ENCODE measurements around the gene FRG2B.
"Not testable (repeated sequence)": the region's sequence is repeated elsewhere in the genome, so short reads cannot be mapped to it uniquely, and the experiment has no call there.

The FRG2B gene

DNA sequence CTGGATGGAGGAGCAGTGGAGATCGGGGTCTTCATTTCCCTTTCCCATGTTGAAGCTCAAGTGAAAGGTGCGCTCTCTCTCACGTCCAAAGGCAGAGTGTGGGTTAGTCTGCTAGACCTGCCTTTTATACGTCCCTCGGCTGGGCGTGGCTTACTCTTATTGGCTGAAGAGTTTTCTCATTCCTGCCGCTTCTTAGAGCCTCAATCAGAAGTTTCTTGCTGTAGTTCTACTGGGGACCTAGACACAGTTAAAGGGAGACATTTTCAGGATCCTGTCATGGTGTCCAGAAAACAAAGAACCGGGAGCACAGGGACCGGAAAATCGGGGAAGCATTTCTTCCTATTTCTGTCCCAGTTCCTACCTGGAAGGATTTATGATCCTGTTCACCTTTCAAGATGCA, at the start of gene FRG2B:
FRG2B (minus strand) TSS at position 101 of the 400 bp plus-strand sequence; CDS start at position 48, 53 bp downstream.
- in situ Hi-C loops (cut with MboI; ENCODE audit: low pct_unique_long_range_greater_than_20kb, low sequenced_read_pairs); DNase-seq: not testable (repeated sequence)

DNA sequence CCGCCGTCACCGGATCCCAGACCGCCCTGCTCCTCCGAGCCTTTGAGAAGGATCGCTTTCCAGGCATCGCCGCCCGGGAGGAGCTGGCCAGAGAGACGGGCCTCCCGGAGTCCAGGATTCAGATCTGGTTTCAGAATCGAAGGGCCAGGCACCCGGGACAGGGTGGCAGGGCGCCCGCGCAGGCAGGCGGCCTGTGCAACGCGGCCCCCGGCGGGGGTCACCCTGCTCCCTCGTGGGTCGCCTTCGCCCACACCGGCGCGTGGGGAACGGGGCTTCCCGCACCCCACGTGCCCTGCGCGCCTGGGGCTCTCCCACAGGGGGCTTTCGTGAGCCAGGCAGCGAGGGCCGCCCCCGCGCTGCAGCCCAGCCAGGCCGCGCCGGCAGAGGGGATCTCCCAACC, 40.9 kb upstream of the FRG2B start:
- in situ Hi-C loops (cut with MboI; ENCODE audit: low pct_unique_long_range_greater_than_20kb, low sequenced_read_pairs); DNase-seq: not testable (repeated sequence)

- in situ Hi-C loops (cut with MboI; ENCODE audit: low pct_unique_long_range_greater_than_20kb, low sequenced_read_pairs); DNase-seq: not testable (repeated sequence)
Measured at GRCh38 chr10:133663544-133664160, 37.1 kb upstream of the FRG2B start.

DNA sequence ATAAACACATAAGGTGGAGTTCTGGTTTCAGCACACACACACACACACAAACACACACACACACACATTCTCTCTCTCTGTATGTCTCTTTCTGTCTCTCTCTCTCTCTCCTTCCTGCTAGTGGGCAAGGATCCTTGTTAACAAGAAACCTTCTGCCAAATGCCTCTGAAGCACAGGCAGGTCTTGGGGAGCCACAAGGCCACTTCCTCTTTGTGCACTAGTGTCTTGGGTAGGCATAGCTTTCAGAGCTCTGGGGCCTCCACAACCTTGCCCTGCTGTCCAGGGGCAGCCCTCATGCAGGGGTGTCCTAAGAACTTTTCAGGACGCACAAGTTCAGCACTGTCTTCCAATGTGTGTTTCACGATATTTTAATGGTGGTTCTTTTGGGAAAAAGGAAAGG, 34.5 kb upstream of the FRG2B start:
- in situ Hi-C loops (cut with MboI; ENCODE audit: low pct_unique_long_range_greater_than_20kb, low sequenced_read_pairs): not testable (repeated sequence)
- DNase-seq: peak; percentile 52

DNA sequence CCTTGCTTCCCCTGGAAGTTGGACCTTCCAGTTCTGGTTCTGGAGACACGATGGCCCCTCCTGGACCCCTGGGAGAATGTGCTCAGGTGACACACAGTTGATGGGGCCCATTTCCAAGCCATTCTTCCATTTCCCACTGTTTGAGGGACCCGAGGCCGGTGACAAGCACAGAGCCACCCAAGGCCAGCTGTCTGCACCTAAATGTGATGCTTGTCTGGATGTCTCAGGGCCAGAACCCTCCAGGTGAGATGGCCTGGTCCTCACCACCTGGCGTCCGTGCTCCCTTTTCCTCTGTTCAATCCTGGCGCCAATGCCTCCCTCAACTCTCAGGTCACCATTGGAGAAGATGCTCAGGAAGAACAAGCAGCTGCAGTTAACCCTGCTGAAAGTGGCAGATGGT, 33.9 kb upstream of the FRG2B start:
- DNase-seq; in situ Hi-C loops (cut with MboI; ENCODE audit: low pct_unique_long_range_greater_than_20kb, low sequenced_read_pairs): not testable (repeated sequence)

- in situ Hi-C loops (cut with MboI; ENCODE audit: low pct_unique_long_range_greater_than_20kb, low sequenced_read_pairs); DNase-seq: not testable (repeated sequence)
Measured at GRCh38 chr10:133657276-133657675, 30.7 kb upstream of the FRG2B start.

- DNase-seq; in situ Hi-C loops (cut with MboI; ENCODE audit: low pct_unique_long_range_greater_than_20kb, low sequenced_read_pairs): not testable (repeated sequence)
Measured at GRCh38 chr10:133648872-133649455, 22.4 kb upstream of the FRG2B start.

GRCh38 chr10:133647075-133647748, 20.6 kb upstream of the FRG2B start:
- in situ Hi-C loops (cut with MboI; ENCODE audit: low pct_unique_long_range_greater_than_20kb, low sequenced_read_pairs); DNase-seq: not testable (repeated sequence)

DNA sequence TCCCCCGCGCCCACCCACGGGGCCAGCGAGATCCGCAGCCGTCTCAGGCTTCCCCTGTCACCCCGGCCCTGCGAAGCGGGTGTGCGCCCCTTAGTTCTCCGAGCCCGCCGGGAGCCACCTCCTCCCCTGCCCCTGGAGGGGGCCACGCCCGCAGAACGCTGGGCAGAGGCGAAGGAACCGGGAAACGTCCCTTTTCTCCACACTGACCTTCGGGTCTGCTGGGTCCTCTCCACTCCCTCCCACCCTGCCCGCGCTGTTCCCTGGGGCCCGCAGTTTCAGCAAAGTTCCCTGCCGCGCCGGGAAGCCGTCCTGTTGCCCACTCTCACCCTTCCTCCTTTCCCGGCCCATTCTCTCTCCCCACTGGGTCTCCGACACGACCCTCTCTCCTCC, 11.2 kb upstream of the FRG2B start:
- DNase-seq; in situ Hi-C loops (cut with MboI; ENCODE audit: low pct_unique_long_range_greater_than_20kb, low sequenced_read_pairs): not testable (repeated sequence)

- in situ Hi-C loops (cut with MboI; ENCODE audit: low pct_unique_long_range_greater_than_20kb, low sequenced_read_pairs); DNase-seq: not testable (repeated sequence)
Measured at GRCh38 chr10:133637202-133637845, 10.7 kb upstream of the FRG2B start.

DNA sequence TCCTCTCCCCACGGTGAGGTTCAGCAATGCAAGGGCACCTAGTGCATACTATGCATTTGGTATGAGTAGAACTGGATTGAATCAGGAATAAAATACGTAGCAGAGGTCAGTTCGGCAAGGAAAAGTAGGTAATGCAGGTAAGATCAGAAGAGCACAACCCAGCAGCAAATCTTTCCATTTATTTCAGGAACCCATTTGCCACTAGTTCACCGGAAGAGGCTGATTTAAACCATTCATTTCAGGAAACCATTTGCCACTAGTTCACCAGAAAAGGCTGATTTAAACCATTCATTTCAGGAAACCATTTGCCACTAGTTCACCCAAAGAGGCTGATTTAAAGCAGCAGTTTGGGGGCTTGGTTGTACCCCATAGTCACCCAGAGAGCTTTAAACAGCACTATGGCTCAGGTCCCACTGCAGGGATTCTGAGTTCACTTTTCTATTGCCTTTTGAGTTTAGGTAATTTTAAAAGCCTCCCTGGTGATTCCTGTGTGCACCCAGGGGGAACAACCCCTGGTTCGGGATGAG, 4.2 kb upstream of the FRG2B start:
- DNase-seq; in situ Hi-C loops (cut with MboI; ENCODE audit: low pct_unique_long_range_greater_than_20kb, low sequenced_read_pairs): not testable (repeated sequence)

GRCh38 chr10:133622544-133622943, 4.1 kb downstream of the FRG2B start:
- in situ Hi-C loops (cut with MboI; ENCODE audit: low pct_unique_long_range_greater_than_20kb, low sequenced_read_pairs); DNase-seq: not testable (repeated sequence)

DNA sequence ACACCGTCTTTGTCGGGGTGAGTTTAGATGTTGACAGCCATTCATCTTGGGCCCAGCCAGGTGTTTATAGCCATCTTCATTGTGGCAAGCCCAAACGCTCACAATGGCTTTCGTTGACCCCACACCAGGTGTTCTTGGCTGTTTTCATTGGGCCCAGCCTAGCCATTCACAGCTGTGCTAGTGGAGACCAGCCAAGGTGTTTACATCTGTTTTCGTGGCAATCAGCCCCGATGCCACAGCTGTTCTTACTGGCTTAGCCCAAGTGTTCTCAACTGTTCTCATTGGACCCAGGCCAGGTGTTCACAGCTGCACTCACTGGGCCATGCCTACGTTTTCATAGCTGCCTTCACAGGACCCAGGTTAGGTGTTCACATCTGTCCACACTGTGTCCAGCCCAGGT, 7.7 kb downstream of the FRG2B start:
- in situ Hi-C loops (cut with MboI; ENCODE audit: low pct_unique_long_range_greater_than_20kb, low sequenced_read_pairs): no loop called here

GRCh38 chr10:133617196-133617595, 9.4 kb downstream of the FRG2B start:
- DNase-seq: no peak
- in situ Hi-C loops (cut with MboI; ENCODE audit: low pct_unique_long_range_greater_than_20kb, low sequenced_read_pairs): no loop called here

More for the DNA sequence above, 7.7 kb downstream of the FRG2B start:
- no peak for DNase-seq

- in situ Hi-C loops (cut with MboI; ENCODE audit: low pct_unique_long_range_greater_than_20kb, low sequenced_read_pairs): no loop called here
- no peak for DNase-seq
Measured at GRCh38 chr10:133616371-133617130, 10.0 kb downstream of the FRG2B start.

DNA sequence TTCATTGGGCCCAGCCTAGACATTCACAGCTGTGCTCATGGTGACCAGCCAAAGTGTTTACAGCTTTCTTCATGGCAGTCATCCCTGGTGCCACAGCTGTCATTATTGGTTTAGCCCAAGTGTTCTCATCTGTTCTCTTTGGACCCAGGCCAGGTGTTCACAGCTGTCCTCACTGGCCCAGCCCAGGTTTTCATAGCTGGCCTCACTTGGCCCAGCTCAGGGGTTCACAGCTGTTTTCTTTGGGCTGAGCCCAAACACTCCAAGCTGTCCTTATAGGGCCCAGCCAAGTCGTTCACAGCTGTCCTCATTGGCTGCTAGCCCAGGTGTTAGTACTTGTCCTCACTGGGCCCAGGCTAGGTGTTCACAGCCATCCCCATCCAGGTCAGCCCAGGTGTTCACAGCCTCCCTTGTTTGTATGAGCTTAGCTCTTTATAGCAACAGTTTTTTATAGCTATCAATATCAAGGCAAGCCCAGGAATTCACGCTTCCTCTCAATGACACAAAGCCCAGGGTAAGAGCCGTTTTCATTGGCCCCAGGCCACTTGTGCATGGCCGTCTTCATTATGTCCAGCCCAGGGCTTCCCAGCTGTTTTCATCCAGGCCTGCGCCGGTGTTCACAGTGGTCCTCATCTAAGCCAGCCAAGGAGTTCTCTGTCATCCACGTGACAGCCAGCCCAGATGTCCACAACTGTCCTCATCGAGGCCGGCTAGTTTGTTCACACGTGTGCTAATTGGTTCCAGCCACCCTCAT, 11.6 kb downstream of the FRG2B start:
- in situ Hi-C loops (cut with MboI; ENCODE audit: low pct_unique_long_range_greater_than_20kb, low sequenced_read_pairs): no loop called here
- no peak for DNase-seq

DNA sequence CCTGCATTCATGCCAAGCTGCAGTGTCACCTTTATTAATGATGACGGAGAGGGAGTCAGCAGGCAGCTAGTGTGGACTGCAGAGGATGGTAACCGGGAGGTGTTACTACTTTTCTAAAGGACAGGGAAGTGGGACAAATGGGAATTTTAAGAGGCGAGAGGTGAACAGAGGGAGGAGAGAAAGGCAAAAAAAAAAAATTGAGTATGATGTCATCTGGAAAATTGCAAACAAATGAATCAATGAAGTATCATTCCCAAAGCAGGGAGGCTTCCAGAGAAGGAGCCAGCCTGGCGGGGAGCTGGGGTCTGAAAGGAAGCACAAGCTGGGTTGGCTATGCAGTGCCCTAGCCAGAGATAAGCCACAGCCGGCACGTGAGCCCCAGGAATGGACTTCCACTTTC, 12.9 kb downstream of the FRG2B start:
- DNase-seq: no peak

GRCh38 chr10:133611079-133611478, 15.5 kb downstream of the FRG2B start:
- in situ Hi-C loops (cut with MboI; ENCODE audit: low pct_unique_long_range_greater_than_20kb, low sequenced_read_pairs): no loop called here
- no peak for DNase-seq

More for the DNA sequence above, 12.9 kb downstream of the FRG2B start:
- in situ Hi-C loops (cut with MboI; ENCODE audit: low pct_unique_long_range_greater_than_20kb, low sequenced_read_pairs): no loop called here

All from KBM-7 (cell line).